ENCODE results near the gene CAMKV.

- TF ChIP-seq, protein P1, sequence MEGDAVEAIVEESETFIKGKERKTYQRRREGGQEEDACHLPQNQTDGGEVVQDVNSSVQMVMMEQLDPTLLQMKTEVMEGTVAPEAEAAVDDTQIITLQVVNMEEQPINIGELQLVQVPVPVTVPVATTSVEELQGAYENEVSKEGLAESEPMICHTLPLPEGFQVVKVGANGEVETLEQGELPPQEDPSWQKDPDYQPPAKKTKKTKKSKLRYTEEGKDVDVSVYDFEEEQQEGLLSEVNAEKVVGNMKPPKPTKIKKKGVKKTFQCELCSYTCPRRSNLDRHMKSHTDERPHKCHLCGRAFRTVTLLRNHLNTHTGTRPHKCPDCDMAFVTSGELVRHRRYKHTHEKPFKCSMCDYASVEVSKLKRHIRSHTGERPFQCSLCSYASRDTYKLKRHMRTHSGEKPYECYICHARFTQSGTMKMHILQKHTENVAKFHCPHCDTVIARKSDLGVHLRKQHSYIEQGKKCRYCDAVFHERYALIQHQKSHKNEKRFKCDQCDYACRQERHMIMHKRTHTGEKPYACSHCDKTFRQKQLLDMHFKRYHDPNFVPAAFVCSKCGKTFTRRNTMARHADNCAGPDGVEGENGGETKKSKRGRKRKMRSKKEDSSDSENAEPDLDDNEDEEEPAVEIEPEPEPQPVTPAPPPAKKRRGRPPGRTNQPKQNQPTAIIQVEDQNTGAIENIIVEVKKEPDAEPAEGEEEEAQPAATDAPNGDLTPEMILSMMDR (IDR thresholded peaks at IDR 0.05; ENCODE audit: low read length): no peak
- no peak for TF ChIP-seq EZH2 (IDR thresholded peaks at IDR 0.05; ENCODE audit: borderline replicate concordance, low read length)
These were observed 4.4 kb downstream of the CAMKV start for GRCh38 chr3:49865198-49865784.

All from OCI-LY1 (cell line).